ENCODE measurements around the gene PIK3CB.

GRCh38 chr3:138624518-138624917, 210.2 kb downstream of the PIK3CB start:
- no peak for TF ChIP-seq CTCF (IDR thresholded peaks at IDR 0.05)
- TF ChIP-seq POLR2AphosphoS5 (IDR thresholded peaks at IDR 0.05) = no peak

Measured in prostate gland (tissue), 2 donors.